HepG2 (cell line): ENCODE data around the gene BARX1. TPM values are rescaled to one million over a fixed set of nuclear protein-coding genes. Genes with fewer than 3 reads are reported as not detected.

Experiments
- ATAC-seq: fragments of 200-7000 bp; cut with Tn5 transposase; 3 replicates; pipeline ENCODE4 v1.9.1; 2020; ENCODE audit warnings: mild to moderate bottlenecking, moderate library complexity
- BruUV-seq: library from RNA; stranded (reverse); fragments of 400-500 nt; replicated peaks from 2 replicates; lab custom pipeline; 2021; lab: Mats Ljungman, UMichigan
- CTCF ChIA-PET: fragments of 300-600 bp; formaldehyde crosslinking; extraction: SDS; loops from one replicate; lab custom pipeline; 2021; ENCODE audit warnings: low total read pairs, inconsistent platforms, low intra/inter-chr PET ratio; lab: Yijun Ruan, JAX
- POLR2A ChIA-PET: fragments of 350-600 bp; sonication (Branson Sonifier 250); formaldehyde crosslinking; loops from one replicate; lab custom pipeline; 2020; ENCODE audit warnings: antibody characterized with exemption, inconsistent platforms; lab: Yijun Ruan, JAX
- DNase-seq: peaks from one replicate; pipeline ENCODE4 v3.0.0-alpha.2; 2015; ENCODE audit warnings: low spot score
- FAIRE-seq: peaks from 3 replicates; lab custom pipeline; 2011; peaks lifted over from hg19 to GRCh38; lab: Jason Lieb, UNC
- H2AFZ ChIP-seq: one replicate; pipeline ENCODE4 v1.6.1; 2011; ENCODE audit warnings: low read length, inconsistent platforms
- H3K27ac ChIP-seq: fragments of 300-600 bp; 3 replicates; pipeline ENCODE4 v1.8.0; 2011; ENCODE audit warnings: mixed run types, mild to moderate bottlenecking, mixed read lengths, low read length, inconsistent platforms; ENCODE audit not compliant: insufficient read depth; ENCODE audit errors: extremely low read length
- H3K27me3 ChIP-seq, 2 experiments: fragments of 200-600 bp in 1 of 2; 2 replicates in 1 of 2; 3 replicates in 1 of 2; pipeline versions ENCODE4 v1.6.0 to v1.8.0; 2011; ENCODE audit warnings: low read length in 2 of 2, mild to moderate bottlenecking in 2 of 2, moderate library complexity in 2 of 2, inconsistent platforms in 1 of 2; ENCODE audit not compliant: insufficient read depth in 2 of 2, control insufficient read depth in 1 of 2
- H3K36me3 ChIP-seq, 2 experiments: fragments of 200-600 bp in 1 of 2; replicated peaks in 1 of 2; 2 replicates in 1 of 2; 3 replicates in 1 of 2; pipeline versions ENCODE4 v1.5.1 to v1.8.0; 2011; ENCODE audit warnings: low read length in 2 of 2, inconsistent platforms in 1 of 2; ENCODE audit not compliant: insufficient read depth in 2 of 2, control insufficient read depth in 1 of 2
- H3K4me1 ChIP-seq: 2 replicates; pipeline ENCODE4 v1.5.1; 2012; ENCODE audit warnings: low read length, inconsistent platforms; ENCODE audit not compliant: insufficient read depth
- H3K4me2 ChIP-seq: 2 replicates; pipeline ENCODE4 v1.6.0; 2011; ENCODE audit warnings: low read depth, low read length, inconsistent platforms
- H3K4me3 ChIP-seq, 3 experiments: fragments of 200-600 bp in 1 of 3; sonication (generic), shearing (Covaris generic) in 1 of 3; replicated peaks in 1 of 3; 2 replicates each; pipeline ENCODE4 v1.5.1; 2011 to 2016; ENCODE audit warnings: low read length in 3 of 3, inconsistent platforms in 2 of 3, low read depth in 2 of 3, mild to moderate bottlenecking in 2 of 3, control low read depth in 1 of 3, mixed read lengths in 1 of 3; ENCODE audit not compliant: insufficient read depth in 1 of 3
- H3K79me2 ChIP-seq: one replicate; pipeline ENCODE4 v1.6.1; 2011; ENCODE audit warnings: low read length, inconsistent platforms; ENCODE audit not compliant: insufficient read depth
- H3K9ac ChIP-seq: 2 replicates; pipeline ENCODE4 v1.6.0; 2011; ENCODE audit warnings: mild to moderate bottlenecking, low read depth, low read length, inconsistent platforms; ENCODE audit not compliant: insufficient read depth
- H3K9me3 ChIP-seq: 2 replicates; pipeline ENCODE4 v1.5.1; 2012; ENCODE audit warnings: mild to moderate bottlenecking, low read length
- H4K20me1 ChIP-seq: 2 replicates; pipeline ENCODE4 v1.6.0; 2011; ENCODE audit warnings: inconsistent platforms, mild to moderate bottlenecking, low read length, moderate library complexity; ENCODE audit not compliant: insufficient read depth
- BRCA1 ChIP-seq: sonication (generic); formaldehyde crosslinking; IDR thresholded peaks from 2 replicates; pipeline ENCODE4 v1.4.0; 2020; ENCODE audit warnings: missing genetic modification reagents
- ETV5 ChIP-seq: IDR thresholded peaks from 2 replicates; pipeline ENCODE4 v1.6.1; 2018; ENCODE audit warnings: missing biosample characterization, missing genetic modification reagents, inconsistent platforms, borderline replicate concordance
- MED13 ChIP-seq: sonication (generic); formaldehyde crosslinking; IDR thresholded peaks from 2 replicates; pipeline ENCODE4 v1.5.0; 2020; ENCODE audit warnings: missing genetic modification reagents
- PHF8 ChIP-seq: sonication (generic); formaldehyde crosslinking; IDR thresholded peaks from 2 replicates; pipeline ENCODE4 v1.5.0; 2020; ENCODE audit warnings: missing genetic modification reagents
- POLR2AphosphoS5 ChIP-seq: IDR thresholded peaks from 2 replicates; pipeline ENCODE4 v1.6.1; 2012; ENCODE audit warnings: low read depth, low read length
- SNAPC2 ChIP-seq: sonication (generic); formaldehyde crosslinking; IDR thresholded peaks from 2 replicates; pipeline ENCODE4 v1.8.1; 2022; ENCODE audit warnings: mild to moderate bottlenecking, missing genetic modification reagents
- ZBTB40 ChIP-seq, 2 experiments: fragments of 450-650 bp in 1 of 2; sonication (generic) in 1 of 2; formaldehyde crosslinking in 1 of 2; IDR thresholded peaks; 2 replicates each; pipeline versions ENCODE4 v1.6.1 to v1.8.0; 2016 to 2022; ENCODE audit warnings: antibody characterized with exemption in 1 of 2, mild to moderate bottlenecking in 1 of 2, missing genetic modification reagents in 1 of 2
- ZFP1 ChIP-seq: IDR thresholded peaks from 2 replicates; pipeline ENCODE4 v1.6.1; 2016
- ZNF605 ChIP-seq: sonication (generic); formaldehyde crosslinking; IDR thresholded peaks from 2 replicates; pipeline ENCODE4 v1.8.0; 2022; ENCODE audit warnings: mild to moderate bottlenecking, missing genetic modification reagents
- ZNF777 ChIP-seq: sonication (generic); formaldehyde crosslinking; IDR thresholded peaks from 2 replicates; pipeline ENCODE4 v1.4.0; 2020; ENCODE audit warnings: missing genetic modification reagents
- WGBS: methylation state at CpG from one replicate; pipeline ENCODE4 v1.1.6; 2017; ENCODE audit warnings: low lambda C conversion rate; 5-methylcytosine and 5-hydroxymethylcytosine counted together
- in situ Hi-C: cut with HindIII; loops from 2 replicates; pipeline ENCODE4 v1.10.0; 2017; ENCODE audit warnings: low pct_unique_long_range_greater_than_20kb; ENCODE audit not compliant: extremely low pct_ligation_motif_present
- intact Hi-C: fragments of 100-400 bp; cut with micrococcal nuclease; formaldehyde crosslinking; loops from one replicate; pipeline ENCODE4 v1.10.0; 2022; ENCODE audit not compliant: unreplicated experiment
- polyA plus RNA-seq, 8 experiments: library from polyadenylated mRNA; depleted of rRNA in 3 of 8; stranded (reverse) in 7 of 8; unstranded in 1 of 8; fragments of >200 nt; fragmentation: Illumina TruSeq in 4 of 8; extraction: Trizol in 4 of 8; gene quantifications; 2 replicates each; pipeline versions ENCODE4 v1.2.1 to v1.2.3, GENCODE V29; 2011 to 2016; ENCODE audit warnings: low read depth in 4 of 8, missing spikeins in 1 of 8, mixed read lengths in 1 of 8; ENCODE audit not compliant: insufficient read depth in 1 of 8
- total RNA-seq, 5 experiments: library from RNA; depleted of rRNA; stranded (reverse); fragments of >200 nt; fragmentation: Illumina TruSeq; extraction: Trizol; gene quantifications; 2 replicates each; pipeline ENCODE4 v1.2.3, GENCODE V29; 2016; ENCODE audit warnings: low read depth in 1 of 5

Gene BARX1
- total and polyA plus RNA-seq, 2 of the 13 experiments (the other 11 are each of a cell fraction or from before 2014, with no cell fraction given) = not detected

DNA sequence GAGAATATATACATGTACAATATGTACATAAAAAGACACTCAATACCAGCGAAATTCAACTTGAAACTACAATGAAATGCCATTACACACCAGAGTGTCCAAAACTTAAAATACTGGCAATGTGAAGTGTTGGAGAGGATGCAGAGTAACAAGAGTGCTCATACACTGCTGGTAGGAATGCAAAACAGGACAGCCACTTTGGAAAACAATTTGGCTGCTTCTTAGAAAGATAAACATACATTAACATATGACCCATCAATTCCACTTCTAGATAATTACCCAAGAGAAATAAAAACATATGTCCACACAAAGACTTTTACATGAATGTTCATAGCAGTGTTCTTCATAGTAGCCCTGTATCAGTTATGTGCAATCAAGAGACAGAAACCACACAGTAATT, 39.4 kb upstream of the BARX1 start:
- Histone ChIP-seq H3K4me3 (no peak overlapping the region), H3K9ac (no peak overlapping the region), H3K4me1 (peaks cover 10% of the 10 kb centered on the region), H3K79me2 (no peaks in the 10 kb centered on the region), H2AFZ (no peak overlapping the region), H3K27ac (no peak overlapping the region), H3K27me3 (no peaks in the 10 kb centered on the region), H3K4me2 (no peak overlapping the region), H3K9me3 (peaks cover 7% of the 10 kb centered on the region; the same call in 1 of the 2 replicates), H3K36me3 (no peaks in the 10 kb centered on the region), H4K20me1 (no peaks in the 10 kb centered on the region)
- DNase-seq = no peak
- in situ Hi-C loops = no loop called here
- TF ChIP-seq PHF8 (CRISPR knock-in tag) = no peak
- TF ChIP-seq POLR2AphosphoS5 = no peak
- TF ChIP-seq MED13 (CRISPR knock-in tag) = no peak
- TF ChIP-seq ZNF605 (CRISPR knock-in tag) = no peak
- no peak for TF ChIP-seq ZNF777 (CRISPR knock-in tag)
- no peak for TF ChIP-seq ZBTB40 (IDR thresholded peaks at IDR 0.05)
- TF ChIP-seq ZBTB40 (CRISPR knock-in tag; IDR thresholded peaks at IDR 0.05) = no peak
- TF ChIP-seq ZFP1 (CRISPR knock-in tag) = no peak
- no peak for TF ChIP-seq ETV5 (CRISPR knock-in tag)
- TF ChIP-seq BRCA1 (CRISPR knock-in tag) = no peak
- no peak for TF ChIP-seq SNAPC2 (CRISPR knock-in tag)
- FAIRE-seq = no peak
- ChIA-PET POLR2A (no interaction called here), CTCF (no interaction called here)
- ATAC-seq = no peak
- BruUV-seq = no TSS peak
- intact Hi-C loops = no loop called here
- 0% methylated on average over 1 of the region's 1 CpG for WGBS
